HG03432 (cell line): ENCODE measurements around the gene MINDY4.

Experiments used
- ATAC-seq: cut with Tn5 transposase; IDR thresholded peaks from one replicate; pipeline ENCODE4 v1.9.1; 2021; ENCODE audit warnings: mild to moderate bottlenecking, moderate library complexity; ENCODE audit not compliant: unreplicated experiment

MINDY4 gene

DNA sequence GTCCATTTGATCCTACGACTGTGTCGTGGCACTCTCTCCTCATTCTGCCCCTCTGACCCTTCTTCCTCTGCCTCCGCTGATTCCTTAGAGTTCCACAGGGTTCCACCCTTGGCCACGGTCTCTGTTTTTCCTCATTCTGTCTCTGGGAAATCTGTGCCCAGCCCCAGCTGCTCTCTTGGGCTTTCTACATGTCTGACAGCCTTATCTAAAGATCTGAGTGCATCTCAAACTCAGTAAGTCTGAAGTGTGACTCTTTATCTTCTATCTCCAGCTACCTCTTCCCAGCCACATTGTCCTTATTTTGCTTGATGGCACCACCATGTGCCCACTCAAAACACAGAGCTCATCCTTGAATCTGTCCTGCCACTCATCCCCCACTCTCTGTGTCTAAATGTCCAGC lies 78.3 kb downstream of the MINDY4 start:
- no peak for ATAC-seq

- ATAC-seq, result no peak
These were observed 79.2 kb downstream of the MINDY4 start for GRCh38 chr7:30850426-30850825.

DNA sequence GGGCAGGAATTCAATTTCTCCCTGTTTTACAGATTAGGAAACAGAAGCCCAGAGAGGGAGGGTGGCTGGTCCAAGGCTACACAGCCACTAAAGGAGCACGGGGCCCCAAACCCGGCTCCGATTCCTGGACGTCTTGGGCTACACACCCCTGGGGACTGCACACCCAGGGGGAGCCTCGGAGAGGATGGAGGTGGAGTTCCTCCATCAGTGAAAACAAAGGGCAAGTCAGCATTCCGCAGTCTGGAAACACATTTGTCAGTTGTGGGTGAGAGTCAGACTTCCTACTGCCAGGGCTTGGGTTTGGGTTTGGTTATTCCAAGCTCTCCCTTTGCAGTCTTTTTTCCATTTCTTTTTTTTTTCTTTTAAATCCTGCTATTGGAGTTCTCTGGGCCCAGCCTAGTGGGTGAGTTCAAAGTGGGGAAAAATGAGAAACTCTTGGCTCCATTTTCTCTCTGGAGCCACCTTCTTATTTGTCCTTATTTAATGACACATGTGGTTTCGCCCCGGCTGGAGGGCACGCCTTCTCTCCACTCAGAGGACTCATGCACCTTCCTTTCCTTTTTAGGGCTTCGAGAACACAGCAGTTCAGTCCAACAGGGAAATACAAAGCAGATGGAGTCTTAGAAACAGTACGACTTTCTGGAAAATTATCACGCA lies 80.6 kb downstream of the MINDY4 start:
- ATAC-seq, result no peak

DNA sequence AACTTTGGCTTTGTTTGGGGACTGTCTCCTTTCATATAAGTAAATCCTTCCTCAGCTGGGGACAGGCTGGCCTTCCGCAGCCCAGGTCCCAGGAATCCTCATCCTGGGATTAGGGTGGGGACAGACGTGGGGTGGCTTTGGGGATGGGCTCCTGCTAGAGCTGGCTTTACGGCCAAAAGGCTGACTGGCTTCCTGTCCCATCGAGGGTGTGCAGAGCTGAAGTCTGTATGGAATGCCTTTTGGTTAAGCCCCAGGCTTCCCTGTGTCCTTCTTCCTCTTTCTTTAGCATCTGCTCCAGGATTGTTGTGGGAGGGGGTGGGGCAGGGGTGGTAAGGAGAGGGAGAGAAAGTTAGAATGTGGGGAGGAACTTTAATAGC lies 81.1 kb downstream of the MINDY4 start:
- no peak for ATAC-seq

- no peak for ATAC-seq
These were observed 81.6 kb downstream of the MINDY4 start for GRCh38 chr7:30852744-30853288.

DNA sequence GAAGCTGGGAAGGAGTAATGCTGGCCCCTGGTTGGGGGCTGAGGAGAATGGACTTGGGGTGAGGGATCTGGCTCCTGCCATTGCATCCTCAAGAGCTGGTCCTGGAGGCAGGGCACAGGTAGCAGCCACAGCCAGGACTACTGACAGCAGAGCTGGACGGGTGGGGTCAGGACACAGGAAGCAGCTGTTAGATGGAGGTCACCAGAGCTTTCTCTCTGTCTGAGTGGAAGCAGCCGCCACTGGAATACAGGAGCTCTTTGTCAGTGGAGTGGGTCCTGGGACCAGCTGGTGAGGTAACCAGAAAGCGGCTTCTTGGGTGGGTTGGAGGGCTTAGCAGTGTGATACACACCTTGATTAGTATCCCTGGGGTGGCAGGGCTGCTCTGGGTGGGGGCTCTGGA lies 82.4 kb downstream of the MINDY4 start:
- ATAC-seq, result no peak

DNA sequence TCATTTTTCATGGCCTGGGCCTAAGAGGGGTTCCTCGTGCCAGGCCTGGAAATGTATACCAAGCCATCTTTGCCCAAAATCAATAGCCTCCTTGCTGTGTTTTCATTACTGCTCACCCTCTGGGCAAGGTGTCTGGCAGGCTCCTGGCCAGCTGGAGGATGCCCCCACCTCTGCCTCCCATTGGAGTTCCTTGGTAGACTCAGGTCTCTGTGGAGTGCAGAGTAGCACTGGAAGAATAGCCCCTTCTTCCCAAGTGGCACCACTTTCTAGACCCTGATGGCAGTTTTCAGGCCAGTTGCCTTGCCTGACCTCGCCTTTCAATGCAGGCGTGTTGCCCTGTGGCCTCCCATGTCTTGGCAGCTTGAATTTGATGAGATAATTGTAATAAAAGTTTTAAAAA lies 84.7 kb downstream of the MINDY4 start:
- ATAC-seq, result no peak

DNA sequence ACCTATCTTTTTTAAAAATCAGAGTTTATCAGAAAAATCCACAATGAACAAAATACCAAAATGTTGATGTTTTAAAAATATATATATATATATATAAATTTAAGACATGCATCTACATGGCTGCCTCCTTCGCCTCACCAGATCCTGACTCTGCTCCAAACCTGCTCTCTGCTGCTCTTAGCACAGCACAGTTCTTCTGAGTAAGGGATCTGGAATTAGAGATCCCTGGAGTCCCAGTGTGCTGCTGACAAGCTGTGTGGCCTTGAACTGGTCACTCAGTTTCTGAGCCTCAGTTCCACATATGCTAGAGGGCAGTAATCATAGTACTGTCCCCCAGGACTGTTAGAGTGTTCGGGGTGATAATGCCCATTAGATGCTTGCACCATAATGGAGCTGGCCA lies 87.4 kb downstream of the MINDY4 start:
- no peak for ATAC-seq

DNA sequence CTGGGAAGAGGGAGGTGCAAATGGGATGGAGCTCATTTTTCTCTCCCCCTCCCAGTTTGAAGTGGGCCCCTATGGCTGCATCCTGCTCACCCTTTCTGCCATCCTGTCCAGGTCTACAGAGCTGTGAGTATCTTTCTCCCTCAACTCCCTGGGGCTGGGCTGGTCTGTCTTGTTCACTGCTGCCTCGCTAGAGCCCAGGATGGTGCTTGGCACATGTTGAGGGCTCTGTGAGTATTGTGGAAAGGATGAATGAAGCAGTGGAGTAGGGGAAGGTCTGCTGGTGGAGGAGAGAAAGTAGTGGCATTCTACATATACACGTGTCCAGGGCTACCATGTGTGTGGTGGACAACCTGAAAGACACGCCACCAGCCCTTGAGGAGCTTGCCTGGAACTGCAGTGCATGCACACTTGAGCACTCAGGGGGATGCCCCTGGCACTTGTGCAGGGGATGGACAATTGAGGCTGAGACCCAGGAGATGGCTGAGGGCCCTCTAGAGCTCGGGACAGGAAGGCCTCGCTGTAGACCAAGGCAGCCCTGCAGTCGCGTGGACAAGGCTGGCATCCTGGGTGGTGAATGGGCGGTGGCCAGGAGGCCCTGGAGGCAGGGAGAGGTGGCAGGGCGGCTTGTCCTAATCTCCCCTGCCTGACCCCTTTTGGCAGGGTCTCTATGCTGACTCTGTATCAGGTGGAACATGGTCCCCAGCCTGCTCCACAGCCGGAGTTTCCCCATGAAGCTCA lies 88.2 kb downstream of the MINDY4 start:
- no peak for ATAC-seq

- ATAC-seq, result no peak
These were observed 88.8 kb downstream of the MINDY4 start for GRCh38 chr7:30859940-30860496.

GRCh38 chr7:30861612-30862011 lies 90.4 kb downstream of the MINDY4 start:
- no peak for ATAC-seq

- no peak for ATAC-seq
These were observed 91.9 kb downstream of the MINDY4 start for GRCh38 chr7:30862995-30863705.

GRCh38 chr7:30863706-30864035 lies 92.5 kb downstream of the MINDY4 start:
- ATAC-seq, result no peak

DNA sequence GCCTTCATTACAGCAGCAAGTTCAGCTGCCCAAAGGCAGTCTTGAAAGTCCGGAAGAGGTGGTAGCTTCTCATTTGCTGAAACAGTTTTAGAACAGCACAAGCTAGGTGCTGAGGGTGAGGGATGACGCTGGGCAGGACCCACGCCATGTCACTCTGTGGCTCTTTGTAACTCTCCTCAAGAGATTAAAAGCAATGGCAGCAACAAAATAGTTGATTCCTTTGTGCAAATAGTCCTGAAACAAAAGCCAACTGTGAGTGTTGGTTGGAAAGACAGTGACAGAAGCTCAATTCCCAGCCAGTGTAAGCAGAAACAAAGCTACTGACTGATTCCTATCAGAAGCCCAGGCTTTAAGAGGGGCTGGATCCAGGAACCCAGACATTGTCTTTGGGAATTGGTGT lies 92.9 kb downstream of the MINDY4 start:
- ATAC-seq, result no peak

- ATAC-seq, result no peak
These were observed 93.9 kb downstream of the MINDY4 start for GRCh38 chr7:30865076-30865475.

GRCh38 chr7:30865821-30866220 lies 94.6 kb downstream of the MINDY4 start:
- no peak for ATAC-seq

DNA sequence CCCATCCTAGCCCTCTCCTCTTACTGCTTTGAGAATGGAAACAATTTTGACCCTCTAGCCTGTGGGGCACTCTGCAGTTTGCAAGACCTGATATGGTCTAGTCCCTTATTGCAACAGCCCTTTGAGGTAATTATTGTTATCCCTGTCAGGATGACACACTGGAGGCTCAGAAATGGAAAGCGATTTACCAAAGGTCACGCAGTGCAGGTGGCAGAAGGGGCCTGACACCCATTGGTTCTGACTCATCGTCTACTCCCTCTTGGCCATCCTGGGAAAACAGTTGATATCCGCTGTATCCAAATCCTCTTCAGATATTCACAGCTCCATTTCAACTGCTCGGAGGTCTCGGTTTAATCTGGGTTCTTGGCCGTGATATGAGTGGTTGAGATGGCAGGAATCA lies 95.7 kb downstream of the MINDY4 start:
- no peak for ATAC-seq

DNA sequence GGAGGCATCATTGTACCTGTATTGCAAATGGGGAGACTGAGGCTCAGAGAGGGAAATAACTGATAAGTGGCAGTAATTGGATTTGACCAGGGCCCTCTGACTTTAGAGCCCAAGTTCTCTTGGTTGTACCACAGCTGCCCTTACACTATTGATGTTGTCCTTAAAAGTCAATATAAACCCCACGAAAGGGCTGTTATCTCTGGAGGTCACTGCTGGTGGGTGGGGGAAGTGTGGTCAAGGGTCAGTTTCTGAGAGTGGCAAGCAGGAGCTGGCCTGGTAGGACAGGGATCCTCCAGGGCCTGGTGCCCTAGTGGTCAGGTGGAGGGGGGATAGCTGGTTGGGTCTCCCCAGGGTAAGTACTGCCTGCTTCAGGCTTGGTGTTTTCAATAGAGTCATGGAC lies 96.3 kb downstream of the MINDY4 start:
- ATAC-seq, result no peak

DNA sequence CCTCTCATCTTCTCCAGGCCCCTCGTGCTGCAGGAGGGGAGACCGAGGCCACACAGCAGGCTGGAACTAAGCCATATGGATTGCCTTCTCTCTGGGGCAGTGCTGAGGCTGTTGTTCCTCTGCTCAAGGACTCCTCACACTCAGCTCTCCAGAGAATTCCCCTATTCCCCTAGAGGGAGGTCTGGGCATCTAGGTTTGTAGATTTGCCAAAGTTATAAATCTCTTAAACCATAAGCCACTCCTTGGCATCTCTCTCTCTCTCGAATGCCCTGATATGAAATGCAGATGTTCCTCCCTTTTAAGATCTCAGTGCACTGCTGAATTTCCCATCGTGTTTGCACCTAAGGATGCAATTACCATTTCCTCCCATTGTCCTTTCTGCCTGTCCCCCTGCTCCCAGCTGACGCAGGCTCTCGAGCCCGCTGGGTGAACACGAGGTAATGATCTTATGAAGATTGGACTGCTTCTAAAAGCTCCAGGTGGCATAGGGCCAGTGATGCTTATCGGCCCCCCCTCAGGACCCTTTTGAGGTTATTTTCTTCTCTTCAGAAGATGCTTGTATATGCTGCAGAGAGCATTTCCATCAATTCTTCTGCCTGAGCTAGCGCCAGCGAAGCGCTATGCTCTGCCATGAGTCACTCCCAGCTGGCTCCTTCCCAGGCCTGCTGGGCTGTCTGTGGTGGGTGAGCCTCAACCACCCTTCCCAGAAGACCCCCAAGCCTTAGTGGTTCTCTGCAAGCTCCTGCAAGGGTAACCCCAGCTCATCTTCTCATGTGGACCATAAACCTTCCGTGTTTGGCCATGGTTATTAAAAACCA lies 98.8 kb downstream of the MINDY4 start:
- ATAC-seq, result no peak

DNA sequence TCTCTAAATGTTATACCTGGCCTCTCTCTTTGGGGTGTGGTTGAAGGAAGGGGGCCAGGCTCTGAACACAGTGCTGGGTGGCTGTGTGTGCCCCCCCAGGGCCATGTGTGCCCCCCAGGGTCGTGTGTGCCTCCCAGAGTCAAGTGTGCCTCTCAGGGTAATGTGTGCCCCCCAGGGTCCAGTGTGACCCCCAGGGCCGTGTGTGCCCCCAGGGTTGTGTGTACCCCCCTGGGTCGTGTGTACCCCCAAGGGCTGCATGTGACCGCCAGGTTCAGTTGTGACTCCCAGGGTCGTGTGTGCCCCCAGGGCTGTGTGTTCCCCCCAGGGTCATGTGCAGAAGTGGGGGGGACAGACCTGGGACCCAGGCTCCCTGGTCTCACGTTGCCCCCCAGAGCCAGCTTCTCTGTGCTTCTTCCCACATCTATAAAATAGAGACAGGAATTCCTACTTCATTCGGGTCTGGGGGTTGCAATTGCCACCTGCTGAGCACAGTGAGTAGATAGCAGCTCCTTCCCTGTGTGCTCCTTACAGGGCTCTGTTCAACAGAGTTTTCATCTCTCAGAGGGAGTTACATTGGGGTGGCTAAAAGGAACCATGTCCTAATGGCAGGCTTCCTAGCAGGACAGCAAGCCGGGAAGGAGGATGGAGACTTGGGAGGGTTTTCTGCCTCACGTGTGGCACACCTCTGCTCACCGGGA lies 99.8 kb downstream of the MINDY4 start:
- ATAC-seq, result no peak
